K562 (cell line): ENCODE results near the gene KDM5A. TPM values are rescaled to one million over a fixed set of nuclear protein-coding genes. Genes with fewer than 3 reads are reported as not detected.

Experiments
- BRD4 ChIP-seq: fragments of 200-600 bp; sonication (generic); IDR thresholded peaks from 2 replicates; pipeline ENCODE4 v1.6.1; 2017; ENCODE audit warnings: inconsistent platforms
- BRF1 ChIP-seq: IDR thresholded peaks from 3 replicates; pipeline ENCODE4 v1.6.1; 2011; ENCODE audit warnings: borderline replicate concordance, mild to moderate bottlenecking; ENCODE audit not compliant: insufficient read length; ENCODE audit errors: extremely low read depth
- CAMTA2 ChIP-seq: fragments of 250-450 bp; sonication (Bioruptor Pico); conservative IDR thresholded peaks from 2 replicates; pipeline ENCODE4 v1.5.1; 2022
- CCNT2 ChIP-seq: IDR thresholded peaks from 2 replicates; pipeline ENCODE4 v1.6.1; 2011; ENCODE audit warnings: borderline replicate concordance, low read depth, mild to moderate bottlenecking, moderate library complexity, mixed read lengths, low read length; ENCODE audit not compliant: insufficient read length; ENCODE audit errors: extremely low read depth
- E2F6 ChIP-seq, 2 experiments: IDR thresholded peaks; 2 replicates each; pipeline ENCODE4 v1.6.1; 2011; ENCODE audit warnings: borderline replicate concordance in 1 of 2, control low read depth in 1 of 2, low read depth in 1 of 2, low read length in 1 of 2, mild to moderate bottlenecking in 1 of 2, mixed read lengths in 1 of 2, moderate library complexity in 1 of 2; ENCODE audit not compliant: insufficient read depth in 1 of 2, insufficient read length in 1 of 2, poor library complexity in 1 of 2, severe bottlenecking in 1 of 2; ENCODE audit errors: extremely low read depth in 1 of 2
- ELF1 ChIP-seq: fragments of 200-800 bp; sonication (Bioruptor generic); IDR thresholded peaks from 2 replicates; pipeline ENCODE4 v1.6.1; 2016; ENCODE audit warnings: missing genetic modification characterization, missing compliant biosample characterization
- EZH2 ChIP-seq: IDR thresholded peaks from 2 replicates; pipeline ENCODE4 v1.6.1; 2012; ENCODE audit warnings: low read depth, mild to moderate bottlenecking, inconsistent platforms, low read length, borderline replicate concordance
- NFXL1 ChIP-seq: fragments of 450-650 bp; formaldehyde crosslinking; IDR thresholded peaks from 2 replicates; pipeline ENCODE4 v1.4.0; 2021; ENCODE audit warnings: mild to moderate bottlenecking
- OTX1 ChIP-seq: fragments of 450-650 bp; formaldehyde crosslinking; IDR thresholded peaks from 2 replicates; pipeline ENCODE4 v1.4.0; 2022; ENCODE audit warnings: mild to moderate bottlenecking
- POLR2A ChIP-seq: fragments of 450-650 bp; conservative IDR thresholded peaks from 2 replicates; pipeline ENCODE4 v1.6.1; 2016
- PTBP1 ChIP-seq: fragments of 200-400 bp; formaldehyde crosslinking; IDR thresholded peaks from 2 replicates; pipeline ENCODE4 v1.6.1; 2017; ENCODE audit warnings: low read depth, low read length
- SAP30 ChIP-seq: fragments of 200-600 bp; sonication (generic); IDR thresholded peaks from 2 replicates; pipeline ENCODE4 v1.6.1; 2012; ENCODE audit warnings: borderline replicate concordance, low read depth, mild to moderate bottlenecking, moderate library complexity, low read length, control low read depth, inconsistent platforms; ENCODE audit not compliant: insufficient read depth, poor library complexity, severe bottlenecking
- SLC30A9 ChIP-seq: fragments of 250-450 bp; sonication (Bioruptor Pico); IDR thresholded peaks from 2 replicates; pipeline ENCODE4 v1.8.0; 2022; ENCODE audit warnings: mild to moderate bottlenecking, moderate library complexity
- SMAD4 ChIP-seq: fragments of 250-450 bp; sonication (Bioruptor Pico); conservative IDR thresholded peaks from 2 replicates; pipeline ENCODE4 v1.8.0; 2021; ENCODE audit warnings: inconsistent platforms, mild to moderate bottlenecking, moderate library complexity
- STAT5A ChIP-seq: IDR thresholded peaks from 2 replicates; pipeline ENCODE4 v1.6.1; 2012; ENCODE audit warnings: low read length, inconsistent platforms, borderline replicate concordance
- THRA ChIP-seq: fragments of 450-650 bp; IDR thresholded peaks from 2 replicates; pipeline ENCODE4 v1.6.1; 2017; ENCODE audit warnings: mild to moderate bottlenecking, moderate library complexity
- ZBTB2 ChIP-seq: fragments of 450-650 bp; IDR thresholded peaks from 2 replicates; pipeline ENCODE4 v1.6.1; 2016; ENCODE audit warnings: antibody characterized with exemption
- ZBTB7A ChIP-seq: IDR thresholded peaks from 2 replicates; pipeline ENCODE4 v1.6.1; 2011; ENCODE audit warnings: low read depth, mild to moderate bottlenecking, low read length, moderate library complexity, borderline replicate concordance; ENCODE audit not compliant: control insufficient read depth
- ZNF239 ChIP-seq: fragments of 250-450 bp; sonication (Bioruptor Pico); IDR thresholded peaks from 2 replicates; pipeline ENCODE4 v1.4.0; 2020; ENCODE audit warnings: mild to moderate bottlenecking
- ZNF395 ChIP-seq: fragments of 200-800 bp; sonication (Bioruptor generic); IDR thresholded peaks from 2 replicates; pipeline ENCODE4 v1.6.1; 2017; ENCODE audit warnings: missing genetic modification characterization, missing compliant biosample characterization
- ZNF445 ChIP-seq: fragments of 250-450 bp; sonication (Bioruptor Pico); IDR thresholded peaks from 2 replicates; pipeline ENCODE4 v1.4.0; 2020; ENCODE audit warnings: low read depth, mild to moderate bottlenecking, moderate library complexity
- ZNF75A ChIP-seq: fragments of 450-650 bp; formaldehyde crosslinking; IDR thresholded peaks from 2 replicates; pipeline ENCODE4 v1.4.0; 2020; ENCODE audit warnings: mild to moderate bottlenecking
- polyA plus RNA-seq, 8 experiments: library from polyadenylated mRNA; depleted of rRNA in 4 of 8; stranded (reverse) in 5 of 8; unstranded in 3 of 8; fragments of >200 nt; fragmentation: Nextera tagmentation in 2 of 8; fragmentation: Illumina TruSeq in 1 of 8; extraction: Ambion mirVana in 2 of 8; extraction: Trizol in 1 of 8; gene quantifications; 2 replicates each; pipeline versions ENCODE4 v1.2.1 to v1.2.3, GENCODE V29; 2011 to 2014; ENCODE audit warnings: inconsistent platforms in 1 of 8, missing spikeins in 1 of 8
- total RNA-seq, 7 experiments: library from RNA; depleted of rRNA in 6 of 7; stranded (reverse); fragments of >200 nt in 6 of 7; fragmentation: Illumina TruSeq in 2 of 7; extraction: Trizol in 2 of 7; gene quantifications; 2 replicates each; pipeline versions ENCODE4 v1.2.1 to v1.2.3, GENCODE V29; 2011 to 2021; ENCODE audit warnings: low replicate concordance in 1 of 7

Gene KDM5A
- total and polyA plus RNA-seq, 9 of the 15 experiments (the other 6 are each of a cell fraction or from before 2014, with no cell fraction given), result 5.5 to 35.1 (median 13.1) TPM

- TF ChIP-seq E2F6 (IDR thresholded peaks at IDR 0.05; ENCODE audit: borderline replicate concordance in 1 of 2, extremely low read depth in 1 of 2, insufficient read depth in 1 of 2, insufficient read length in 1 of 2, low read depth in 1 of 2, low read length in 1 of 2, poor library complexity in 1 of 2, severe bottlenecking in 1 of 2) (peak in 1 of 2 experiments; percentile 72), SAP30 (peak; percentile 4), ZBTB7A (peak; percentile 14; the same call in 1 of the 2 replicates), THRA (no peak), SMAD4 (CRISPR knock-in tag) (peak; percentile 81), ZNF445 (no peak), ELF1 (peak; percentile 92), ZNF239 (no peak), BRF1 (no peak), EZH2 (no peak), ZBTB2 (peak; percentile 57; the same call in 1 of the 2 replicates), SLC30A9 (CRISPR knock-in tag) (no peak), PTBP1 (no peak), POLR2A (peak; percentile 73), ZNF395 (CRISPR knock-in tag) (peak; percentile 43; the same call in 1 of the 2 replicates), ZNF75A (CRISPR knock-in tag) (no peak), NFXL1 (CRISPR knock-in tag) (no peak), STAT5A (no peak), BRD4 (no peak), CCNT2 (no peak), CAMTA2 (CRISPR knock-in tag) (no peak), OTX1 (CRISPR knock-in tag) (no peak)
Measured at GRCh38 chr12:389142-390096, at the start of gene KDM5A (continued).
